K562 (cell line): ENCODE measurements around the gene FOSL2.

Experiments used
- BMI1 ChIP-seq: fragments of 150-350 bp; IDR thresholded peaks from 2 replicates; pipeline ENCODE4 v1.6.1; 2014; ENCODE audit warnings: low read length
- CREB1 ChIP-seq, 2 experiments: sonication (generic) in 1 of 2; formaldehyde crosslinking in 1 of 2; IDR thresholded peaks; 2 replicates each; pipeline versions ENCODE4 v1.6.1 to v1.8.0; 2012 to 2022; ENCODE audit warnings: inconsistent platforms in 1 of 2, mild to moderate bottlenecking in 1 of 2, missing genetic modification reagents in 1 of 2, moderate library complexity in 1 of 2
- MBD2 ChIP-seq: sonication (generic); IDR thresholded peaks from 2 replicates; pipeline ENCODE4 v1.6.1; 2016; ENCODE audit warnings: low read depth, borderline replicate concordance
- PCBP1 ChIP-seq: fragments of 200-400 bp; formaldehyde crosslinking; IDR thresholded peaks from 2 replicates; pipeline ENCODE4 v1.6.1; 2018; ENCODE audit warnings: mild to moderate bottlenecking, low read depth, low read length; ENCODE audit not compliant: poor library complexity, severe bottlenecking
- RB1 ChIP-seq: fragments of 450-650 bp; IDR thresholded peaks from 2 replicates; pipeline ENCODE4 v1.6.1; 2017; ENCODE audit warnings: low read depth, mild to moderate bottlenecking
- SMC3 ChIP-seq: conservative IDR thresholded peaks from 2 replicates; pipeline ENCODE4 v1.6.1; 2011; ENCODE audit warnings: low read depth, low read length, improper control_type of control experiment; ENCODE audit not compliant: insufficient read depth
- SPI1 ChIP-seq: IDR thresholded peaks from 2 replicates; pipeline ENCODE4 v1.6.1; 2011; ENCODE audit warnings: low read depth, low read length, control low read depth, borderline replicate concordance
- SRSF9 ChIP-seq: fragments of 200-400 bp; formaldehyde crosslinking; IDR thresholded peaks from 2 replicates; pipeline ENCODE4 v1.6.1; 2017; ENCODE audit warnings: low read depth, low read length, borderline replicate concordance
- TF ChIP-seq, protein P1 (sequence below): sonication (generic); formaldehyde crosslinking; IDR thresholded peaks from 2 replicates; pipeline ENCODE4 v1.9.0; 2022; ENCODE audit warnings: mild to moderate bottlenecking, missing genetic modification reagents
- TF ChIP-seq, protein P2 (sequence below), 3 experiments: IDR thresholded peaks in 2 of 3; conservative IDR thresholded peaks in 1 of 3; 2 replicates each; pipeline ENCODE4 v1.5.1; 2011 to 2012; ENCODE audit warnings: low read length in 3 of 3, mild to moderate bottlenecking in 3 of 3, control low read depth in 2 of 3, improper control_type of control experiment in 1 of 3, inconsistent platforms in 1 of 3, low read depth in 1 of 3, mixed read lengths in 1 of 3, moderate library complexity in 1 of 3; ENCODE audit not compliant: insufficient read depth in 2 of 3
- TF ChIP-seq, protein P3 (sequence below): fragments of 450-650 bp; IDR thresholded peaks from 2 replicates; pipeline ENCODE4 v1.6.1; 2016; ENCODE audit warnings: borderline replicate concordance

DNA sequence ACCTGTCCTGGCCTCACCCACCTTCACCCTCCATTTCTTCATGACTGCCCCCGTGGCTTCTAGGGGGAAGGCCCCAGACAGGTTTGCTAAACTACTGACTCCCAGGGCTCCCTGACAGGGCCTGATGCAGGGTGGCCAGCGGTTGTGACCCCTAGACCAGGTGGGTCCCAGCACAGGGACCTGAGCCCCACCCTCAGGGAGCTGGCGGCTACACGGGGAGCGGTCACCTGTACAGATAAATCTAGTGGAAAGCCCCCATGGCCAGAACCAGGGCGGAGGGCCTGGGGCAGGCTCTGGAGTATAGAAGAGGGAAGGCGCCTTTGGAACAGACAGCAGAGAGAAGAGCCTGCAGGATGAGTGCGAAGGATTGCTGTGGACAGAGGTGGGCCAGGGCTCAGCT is 60.7 kb downstream of the FOSL2 start:
- no peak for TF ChIP-seq SRSF9
- no peak for TF ChIP-seq RB1
- TF ChIP-seq PCBP1 = no peak
- no peak for TF ChIP-seq CREB1 (IDR thresholded peaks at IDR 0.05)
- no peak for TF ChIP-seq CREB1 (CRISPR knock-in tag; IDR thresholded peaks at IDR 0.05)
- no peak for TF ChIP-seq SMC3
- TF ChIP-seq, protein P1, sequence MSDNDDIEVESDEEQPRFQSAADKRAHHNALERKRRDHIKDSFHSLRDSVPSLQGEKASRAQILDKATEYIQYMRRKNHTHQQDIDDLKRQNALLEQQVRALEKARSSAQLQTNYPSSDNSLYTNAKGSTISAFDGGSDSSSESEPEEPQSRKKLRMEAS = no peak
- TF ChIP-seq BMI1 = no peak
- TF ChIP-seq, protein P2, sequence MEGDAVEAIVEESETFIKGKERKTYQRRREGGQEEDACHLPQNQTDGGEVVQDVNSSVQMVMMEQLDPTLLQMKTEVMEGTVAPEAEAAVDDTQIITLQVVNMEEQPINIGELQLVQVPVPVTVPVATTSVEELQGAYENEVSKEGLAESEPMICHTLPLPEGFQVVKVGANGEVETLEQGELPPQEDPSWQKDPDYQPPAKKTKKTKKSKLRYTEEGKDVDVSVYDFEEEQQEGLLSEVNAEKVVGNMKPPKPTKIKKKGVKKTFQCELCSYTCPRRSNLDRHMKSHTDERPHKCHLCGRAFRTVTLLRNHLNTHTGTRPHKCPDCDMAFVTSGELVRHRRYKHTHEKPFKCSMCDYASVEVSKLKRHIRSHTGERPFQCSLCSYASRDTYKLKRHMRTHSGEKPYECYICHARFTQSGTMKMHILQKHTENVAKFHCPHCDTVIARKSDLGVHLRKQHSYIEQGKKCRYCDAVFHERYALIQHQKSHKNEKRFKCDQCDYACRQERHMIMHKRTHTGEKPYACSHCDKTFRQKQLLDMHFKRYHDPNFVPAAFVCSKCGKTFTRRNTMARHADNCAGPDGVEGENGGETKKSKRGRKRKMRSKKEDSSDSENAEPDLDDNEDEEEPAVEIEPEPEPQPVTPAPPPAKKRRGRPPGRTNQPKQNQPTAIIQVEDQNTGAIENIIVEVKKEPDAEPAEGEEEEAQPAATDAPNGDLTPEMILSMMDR (IDR thresholded peaks at IDR 0.05 in 2 of 3, conservative IDR thresholded peaks at IDR 0.05 in 1 of 3; ENCODE audit: insufficient read depth in 2 of 3, low read depth in 1 of 3, low read length in 3 of 3) = no peak
- no peak for TF ChIP-seq SPI1
- no peak for TF ChIP-seq MBD2
- TF ChIP-seq, protein P3, sequence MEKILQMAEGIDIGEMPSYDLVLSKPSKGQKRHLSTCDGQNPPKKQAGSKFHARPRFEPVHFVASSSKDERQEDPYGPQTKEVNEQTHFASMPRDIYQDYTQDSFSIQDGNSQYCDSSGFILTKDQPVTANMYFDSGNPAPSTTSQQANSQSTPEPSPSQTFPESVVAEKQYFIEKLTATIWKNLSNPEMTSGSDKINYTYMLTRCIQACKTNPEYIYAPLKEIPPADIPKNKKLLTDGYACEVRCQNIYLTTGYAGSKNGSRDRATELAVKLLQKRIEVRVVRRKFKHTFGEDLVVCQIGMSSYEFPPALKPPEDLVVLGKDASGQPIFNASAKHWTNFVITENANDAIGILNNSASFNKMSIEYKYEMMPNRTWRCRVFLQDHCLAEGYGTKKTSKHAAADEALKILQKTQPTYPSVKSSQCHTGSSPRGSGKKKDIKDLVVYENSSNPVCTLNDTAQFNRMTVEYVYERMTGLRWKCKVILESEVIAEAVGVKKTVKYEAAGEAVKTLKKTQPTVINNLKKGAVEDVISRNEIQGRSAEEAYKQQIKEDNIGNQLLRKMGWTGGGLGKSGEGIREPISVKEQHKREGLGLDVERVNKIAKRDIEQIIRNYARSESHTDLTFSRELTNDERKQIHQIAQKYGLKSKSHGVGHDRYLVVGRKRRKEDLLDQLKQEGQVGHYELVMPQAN = no peak
